ENCODE measurements around the gene P2RX1. TPM values are rescaled to one million over a fixed set of nuclear protein-coding genes. Genes with fewer than 3 reads are reported as not detected.

Gene P2RX1
- total RNA-seq, 4 donors from 2014 or later, result 0.82 to 11.2 (median 7.0) TPM

DNA sequence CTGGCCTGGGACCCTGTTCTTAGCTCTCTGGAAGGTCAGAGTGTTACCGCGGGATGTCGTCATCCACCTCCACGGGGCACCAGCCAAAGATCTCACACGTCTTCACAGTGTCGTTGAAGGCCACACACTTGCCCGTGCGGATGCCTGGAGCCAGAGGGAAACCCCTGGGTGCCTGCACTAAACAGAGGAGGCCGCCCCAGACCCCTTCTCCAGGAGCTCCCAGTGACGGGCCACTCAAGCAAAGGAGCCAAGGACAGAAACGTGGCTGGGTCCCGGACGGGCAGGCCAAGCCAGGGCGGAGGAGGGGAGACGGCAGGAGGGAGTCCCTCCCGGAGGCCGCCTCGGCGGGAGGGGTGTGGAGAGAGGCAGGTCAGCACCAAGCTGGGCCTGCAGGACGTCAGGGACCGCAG is 12.4 kb downstream of the P2RX1 start:
- 89% methylated on average over 21 of the region's 21 CpGs; no CpG with 5 or more reads in 1 of the 2 donors for WGBS, 2 donors (ENCODE audit: low coverage in 1 of 2)
- TF ChIP-seq, protein P1, sequence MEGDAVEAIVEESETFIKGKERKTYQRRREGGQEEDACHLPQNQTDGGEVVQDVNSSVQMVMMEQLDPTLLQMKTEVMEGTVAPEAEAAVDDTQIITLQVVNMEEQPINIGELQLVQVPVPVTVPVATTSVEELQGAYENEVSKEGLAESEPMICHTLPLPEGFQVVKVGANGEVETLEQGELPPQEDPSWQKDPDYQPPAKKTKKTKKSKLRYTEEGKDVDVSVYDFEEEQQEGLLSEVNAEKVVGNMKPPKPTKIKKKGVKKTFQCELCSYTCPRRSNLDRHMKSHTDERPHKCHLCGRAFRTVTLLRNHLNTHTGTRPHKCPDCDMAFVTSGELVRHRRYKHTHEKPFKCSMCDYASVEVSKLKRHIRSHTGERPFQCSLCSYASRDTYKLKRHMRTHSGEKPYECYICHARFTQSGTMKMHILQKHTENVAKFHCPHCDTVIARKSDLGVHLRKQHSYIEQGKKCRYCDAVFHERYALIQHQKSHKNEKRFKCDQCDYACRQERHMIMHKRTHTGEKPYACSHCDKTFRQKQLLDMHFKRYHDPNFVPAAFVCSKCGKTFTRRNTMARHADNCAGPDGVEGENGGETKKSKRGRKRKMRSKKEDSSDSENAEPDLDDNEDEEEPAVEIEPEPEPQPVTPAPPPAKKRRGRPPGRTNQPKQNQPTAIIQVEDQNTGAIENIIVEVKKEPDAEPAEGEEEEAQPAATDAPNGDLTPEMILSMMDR (IDR thresholded peaks at IDR 0.05), result no peak
- TF ChIP-seq POLR2AphosphoS5 (IDR thresholded peaks at IDR 0.05) (no peak), POLR2A (IDR thresholded peaks at IDR 0.05) (no peak), EP300 (IDR thresholded peaks at IDR 0.05; ENCODE audit: low read depth) (no peak)
- Histone ChIP-seq H3K4me1 (no peaks in the 10 kb centered on the region), H3K27me3 (no peaks in the 10 kb centered on the region), H3K9me3 (no peaks in the 10 kb centered on the region), H3K27ac (no peak overlapping the region), H3K36me3 (no peaks in the 10 kb centered on the region), H3K4me3 (no peak overlapping the region)
- intact Hi-C loops (cut with DNase I; ENCODE audit: low total_unique reads) (no loop called here), in situ Hi-C loops (cut with MboI; ENCODE audit: low pct_ligation_motif_present in 1 of 4, low pct_unique_long_range_greater_than_20kb in 1 of 4, low sequenced_read_pairs in 3 of 4) (no loop called here)
- DNase-seq, result no peak

DNA sequence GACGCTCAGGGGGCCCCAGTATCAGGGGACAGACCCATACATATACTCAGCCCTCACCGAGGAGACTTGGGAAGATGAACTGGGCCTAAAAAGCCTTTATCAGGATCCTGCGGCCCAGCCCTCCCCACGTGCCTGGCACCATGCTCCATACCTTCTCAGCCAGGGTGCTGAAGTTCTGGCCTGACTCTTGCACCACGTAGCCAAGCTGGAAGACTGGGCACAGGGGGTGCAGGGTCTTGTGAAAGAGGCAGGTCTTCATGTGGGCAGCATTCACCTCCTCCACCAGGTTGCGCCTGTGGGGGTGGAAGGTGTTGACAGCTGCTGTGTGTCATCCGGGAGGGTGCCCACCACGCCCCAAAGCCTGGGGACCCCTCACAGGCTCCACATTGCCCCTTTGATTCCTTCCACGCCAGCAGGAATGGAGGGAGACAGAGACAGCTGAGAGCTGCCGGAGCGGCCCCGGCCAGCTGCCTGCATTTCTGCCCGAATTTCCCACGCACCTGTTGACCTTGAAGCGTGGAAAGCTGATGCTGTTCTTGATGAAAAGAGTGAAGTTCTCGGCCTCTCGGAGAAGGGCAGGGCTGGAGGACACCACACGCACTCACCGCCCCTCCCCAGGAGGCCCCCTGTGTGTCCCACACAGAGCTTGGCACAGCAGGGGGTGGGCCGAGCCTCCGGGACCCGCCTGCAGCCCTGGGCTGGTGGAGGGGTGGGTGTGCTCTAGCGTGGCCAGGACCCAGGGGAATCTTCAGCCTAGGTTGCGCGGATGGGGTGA is 13.0 kb downstream of the P2RX1 start:
- Histone ChIP-seq H3K27ac (no peak overlapping the region), H3K27me3 (no peaks in the 10 kb centered on the region), H3K4me1 (no peaks in the 10 kb centered on the region), H3K36me3 (no peaks in the 10 kb centered on the region), H3K9me3 (no peaks in the 10 kb centered on the region), H3K4me3 (no peak overlapping the region)
- in situ Hi-C loops (cut with MboI; ENCODE audit: low pct_ligation_motif_present in 1 of 4, low pct_unique_long_range_greater_than_20kb in 1 of 4, low sequenced_read_pairs in 3 of 4), result no loop called here
- no peak for DNase-seq
- intact Hi-C loops (cut with DNase I; ENCODE audit: low total_unique reads), result no loop called here
- WGBS, 2 donors (ENCODE audit: low coverage in 1 of 2), result 80 to 92% methylated on average over 1 to 24 of the region's 25 CpGs
- TF ChIP-seq POLR2AphosphoS5 (IDR thresholded peaks at IDR 0.05) (no peak), EP300 (IDR thresholded peaks at IDR 0.05; ENCODE audit: low read depth) (no peak), POLR2A (IDR thresholded peaks at IDR 0.05) (no peak)
- TF ChIP-seq, protein P1 (IDR thresholded peaks at IDR 0.05), result no peak

DNA sequence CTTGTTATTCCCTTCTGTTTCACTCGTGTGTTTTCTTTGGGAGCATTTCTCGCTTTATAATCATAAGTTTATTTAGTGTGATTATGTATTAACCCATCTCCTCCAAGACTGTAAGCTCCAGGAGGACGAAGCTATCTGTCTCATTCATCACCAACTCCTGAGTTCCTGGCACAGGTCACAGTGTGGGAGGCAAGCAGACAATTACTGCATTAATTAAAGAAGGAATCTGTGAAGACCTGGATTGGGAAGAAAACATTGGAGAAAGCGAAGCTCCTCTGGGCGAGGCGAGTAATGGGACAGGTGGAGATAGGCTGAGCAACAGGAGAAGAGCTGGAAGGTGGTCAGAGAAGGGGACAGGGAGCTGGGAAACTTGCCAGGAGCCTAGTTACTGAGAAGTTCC is 15.6 kb downstream of the P2RX1 start:
- no peak overlapping the region for H3K27ac ChIP-seq

DNA sequence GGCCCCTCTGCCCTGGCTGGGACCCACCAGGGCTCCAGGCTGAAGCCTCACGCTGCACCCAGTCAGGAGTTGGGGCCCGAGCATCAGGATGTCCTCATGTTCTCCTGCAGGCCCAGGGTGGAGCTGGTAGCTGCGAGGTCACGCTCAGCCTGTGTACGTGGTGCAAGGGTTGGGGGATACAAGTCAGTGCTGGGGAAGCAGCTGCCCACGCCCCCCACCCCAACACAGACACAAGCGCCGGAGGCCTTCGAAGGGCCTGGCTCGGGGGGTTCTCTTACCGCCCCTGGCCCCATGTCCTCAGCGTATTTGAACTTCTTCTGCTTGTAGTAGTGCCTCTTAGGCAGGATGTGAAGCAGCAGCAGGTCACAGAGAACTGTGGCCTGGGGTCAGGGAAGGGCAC is 18.5 kb downstream of the P2RX1 start:
- intact Hi-C loops (cut with DNase I; ENCODE audit: low total_unique reads) (no loop called here), in situ Hi-C loops (cut with MboI; ENCODE audit: low pct_ligation_motif_present in 1 of 4, low pct_unique_long_range_greater_than_20kb in 1 of 4, low sequenced_read_pairs in 3 of 4) (no loop called here)
- Histone ChIP-seq H3K27ac (no peak overlapping the region), H3K27me3 (no peaks in the 10 kb centered on the region), H3K4me3 (no peak overlapping the region), H3K36me3 (no peaks in the 10 kb centered on the region), H3K4me1 (peaks cover 21 to 27% (median 26%) of the 10 kb centered on the region in 4 donors), H3K9me3 (no peaks in the 10 kb centered on the region)
- TF ChIP-seq POLR2AphosphoS5 (IDR thresholded peaks at IDR 0.05) (no peak), EP300 (IDR thresholded peaks at IDR 0.05; ENCODE audit: low read depth) (no peak), POLR2A (IDR thresholded peaks at IDR 0.05) (no peak)
- TF ChIP-seq, protein P1 (IDR thresholded peaks at IDR 0.05), result no peak
- DNase-seq, result no peak
- WGBS, 2 donors (ENCODE audit: low coverage in 1 of 2), result 96% methylated on average over 6 of the region's 12 CpGs; no CpG with 5 or more reads in 1 of the 2 donors

More for the DNA sequence above, 15.6 kb downstream of the P2RX1 start:
- peaks cover 2 to 3% (median 3%) of the 10 kb centered on the region in 4 donors for H3K4me1 ChIP-seq
- in situ Hi-C loops (cut with MboI; ENCODE audit: low pct_ligation_motif_present in 1 of 4, low pct_unique_long_range_greater_than_20kb in 1 of 4, low sequenced_read_pairs in 3 of 4), result no loop called here
- TF ChIP-seq POLR2AphosphoS5 (IDR thresholded peaks at IDR 0.05) (no peak), EP300 (IDR thresholded peaks at IDR 0.05; ENCODE audit: low read depth) (no peak), POLR2A (IDR thresholded peaks at IDR 0.05) (no peak)
- TF ChIP-seq, protein P1 (IDR thresholded peaks at IDR 0.05), result no peak
- WGBS, 2 donors (ENCODE audit: low coverage in 1 of 2), result 58 to 71% methylated on average over 4 to 6 of the region's 6 CpGs
- H3K9me3 ChIP-seq, result no peaks in the 10 kb centered on the region
- no peaks in the 10 kb centered on the region for H3K27me3 ChIP-seq
- no peaks in the 10 kb centered on the region for H3K36me3 ChIP-seq
- H3K4me3 ChIP-seq, result no peak overlapping the region
- intact Hi-C loops (cut with DNase I; ENCODE audit: low total_unique reads), result no loop called here
- DNase-seq, result no peak
